Suprapubic skin (tissue), 4 donors: ENCODE results near the gene OS9.

Source experiments
- CTCF ChIP-seq, 2 donors: fragments of 200-600 bp in 1 of 2; fragments of 450-650 bp in 1 of 2; sonication (generic) in 1 of 2; IDR thresholded peaks; one replicate each; pipeline ENCODE4 v1.5.1; 2016 to 2019; ENCODE audit warnings: antibody characterized with exemption in 2 of 2, mild to moderate bottlenecking in 1 of 2, moderate library complexity in 1 of 2
- EP300 ChIP-seq: sonication (generic); formaldehyde crosslinking; IDR thresholded peaks from one replicate; pipeline ENCODE4 v1.6.1; 2017; ENCODE audit warnings: antibody characterized with exemption
- POLR2A ChIP-seq, 2 donors: fragments of 450-650 bp; IDR thresholded peaks; one replicate each; pipeline ENCODE4 v1.6.1; 2017; ENCODE audit warnings: antibody characterized with exemption in 2 of 2, mild to moderate bottlenecking in 2 of 2, moderate library complexity in 2 of 2
- POLR2AphosphoS5 ChIP-seq, 3 donors: sonication (generic); formaldehyde crosslinking; IDR thresholded peaks; one replicate each; pipeline ENCODE4 v1.6.1; 2017; ENCODE audit warnings: antibody characterized with exemption in 3 of 3

DNA sequence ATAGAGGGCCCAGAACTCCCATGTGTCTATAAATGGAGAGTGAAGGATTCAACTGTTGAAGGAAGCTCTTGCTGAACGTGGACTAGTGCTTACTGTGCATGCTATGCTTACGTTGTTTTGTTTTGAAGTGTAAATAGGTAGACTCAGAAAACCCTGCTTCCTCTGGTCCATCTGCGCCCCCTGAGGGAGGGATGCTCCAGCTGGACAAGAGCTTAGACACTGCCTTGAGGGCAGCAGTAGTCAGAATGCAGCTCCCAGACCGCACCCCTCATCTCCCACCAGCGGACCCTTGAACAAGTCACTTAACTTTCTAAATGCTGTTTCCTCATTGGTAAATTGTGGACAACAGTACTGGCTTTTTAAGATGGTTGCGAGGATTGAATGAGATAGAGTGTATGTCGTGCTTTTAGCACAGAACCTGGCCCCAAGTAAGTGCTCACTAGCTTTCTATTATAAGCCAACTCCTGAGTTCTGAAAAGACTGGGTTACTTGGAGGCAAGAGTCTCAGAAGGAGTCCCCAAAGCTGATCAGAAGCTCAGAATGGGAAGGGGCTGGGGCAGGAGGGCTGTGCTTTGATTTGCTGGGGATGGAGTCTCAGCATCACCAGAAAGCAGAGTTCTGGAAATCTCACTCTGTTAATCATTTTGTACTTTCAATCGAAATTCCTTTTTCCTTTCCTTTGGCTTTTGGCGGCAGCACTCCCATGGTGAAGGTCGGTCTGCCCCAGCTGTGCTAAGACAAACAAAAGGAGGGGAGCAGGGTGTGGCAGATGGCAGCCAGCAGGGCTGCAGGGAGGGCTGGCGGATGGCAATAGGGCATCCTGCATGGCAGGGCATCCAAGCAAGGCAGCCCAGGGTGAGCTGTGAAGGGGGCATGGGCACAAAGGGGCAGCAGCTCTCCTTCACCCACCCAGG lies 29.0 kb downstream of the OS9 start:
- TF ChIP-seq POLR2A (IDR thresholded peaks at IDR 0.05), result no peak
- TF ChIP-seq CTCF (IDR thresholded peaks at IDR 0.05), result no peak
- TF ChIP-seq EP300, result no peak
- TF ChIP-seq POLR2AphosphoS5 (IDR thresholded peaks at IDR 0.05), result no peak
